NT2/D1 (cell line): Measurements from ENCODE around the gene ETDC.

Experiments
- YY1 ChIP-seq: IDR thresholded peaks from 2 replicates; pipeline ENCODE4 v1.6.1; 2011; ENCODE audit not compliant: insufficient read length, insufficient read depth
- ZNF274 ChIP-seq: IDR thresholded peaks from 2 replicates; pipeline ENCODE4 v1.6.1; 2011; ENCODE audit warnings: mild to moderate bottlenecking, low read depth, low read length

DNA sequence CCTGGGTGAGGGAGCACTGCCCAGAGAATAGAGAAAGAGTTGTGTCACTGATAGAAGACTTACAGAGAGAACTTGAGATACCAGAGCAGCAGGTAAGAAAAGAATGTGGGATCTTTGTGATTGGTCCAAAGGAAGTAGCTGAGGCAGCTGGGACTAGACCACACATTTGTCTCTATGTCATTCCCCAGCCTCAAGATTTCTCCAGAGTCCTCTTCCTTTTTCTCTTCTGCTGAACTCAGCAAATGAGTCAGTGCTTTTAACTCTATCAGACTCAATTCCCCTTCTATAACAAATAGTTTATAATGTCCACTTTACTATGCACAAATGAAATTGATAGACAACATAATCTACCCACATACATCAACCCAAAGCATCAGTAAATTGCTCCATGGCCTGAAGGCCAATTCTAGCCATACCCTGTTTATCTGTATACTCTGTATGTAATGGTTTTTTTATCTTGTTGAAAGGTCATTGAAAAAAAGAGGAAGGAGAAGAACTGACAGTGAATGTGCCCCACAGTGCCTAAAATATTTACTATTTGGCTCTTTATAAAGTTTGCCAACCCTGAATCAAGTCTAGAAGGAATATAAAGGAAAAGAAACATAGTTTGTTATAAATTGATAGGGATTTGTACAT is 38.2 kb downstream of the ETDC start:
- TF ChIP-seq ZNF274, result no peak
- TF ChIP-seq YY1, result no peak
